Measurements from ENCODE around the gene BCR.

Gene BCR

GRCh38 chr22:23289851-23290724 lies 109.8 kb downstream of the BCR start:
- DNase-seq (ENCODE audit: low read depth): no peak
- peak; percentile 73 for TF ChIP-seq CTCF (IDR thresholded peaks at IDR 0.05; ENCODE audit: control insufficient read depth, extremely low read depth, insufficient read depth)
- no peak overlapping the region for H3K4me3 ChIP-seq (ENCODE audit: low read depth, low read length)

GRCh38 chr22:23291806-23292452 lies 111.6 kb downstream of the BCR start:
- no peak for TF ChIP-seq CTCF (IDR thresholded peaks at IDR 0.05; ENCODE audit: control insufficient read depth, extremely low read depth, insufficient read depth)
- no peak for DNase-seq (ENCODE audit: low read depth)
- no peak overlapping the region for H3K4me3 ChIP-seq (ENCODE audit: low read depth, low read length)

GRCh38 chr22:23292453-23293350 lies 112.4 kb downstream of the BCR start:
- DNase-seq (ENCODE audit: low read depth): no peak
- H3K4me3 ChIP-seq (ENCODE audit: low read depth, low read length): no peak overlapping the region
- TF ChIP-seq CTCF (IDR thresholded peaks at IDR 0.05; ENCODE audit: control insufficient read depth, extremely low read depth, insufficient read depth): no peak

GRCh38 chr22:23293720-23294119 lies 113.4 kb downstream of the BCR start:
- no peak for DNase-seq (ENCODE audit: low read depth)
- H3K4me3 ChIP-seq (ENCODE audit: low read depth, low read length): no peak overlapping the region
- no peak for TF ChIP-seq CTCF (IDR thresholded peaks at IDR 0.05; ENCODE audit: control insufficient read depth, extremely low read depth, insufficient read depth)

- no peak for DNase-seq (ENCODE audit: low read depth)
- no peak overlapping the region for H3K4me3 ChIP-seq (ENCODE audit: low read depth, low read length)
- no peak for TF ChIP-seq CTCF (IDR thresholded peaks at IDR 0.05; ENCODE audit: control insufficient read depth, extremely low read depth, insufficient read depth)
These were observed 113.9 kb downstream of the BCR start for GRCh38 chr22:23294221-23294620.

- H3K4me3 ChIP-seq (ENCODE audit: low read depth, low read length): no peak overlapping the region
- TF ChIP-seq CTCF (IDR thresholded peaks at IDR 0.05; ENCODE audit: control insufficient read depth, extremely low read depth, insufficient read depth): no peak
- no peak for DNase-seq (ENCODE audit: low read depth)
These were observed 120.2 kb downstream of the BCR start for GRCh38 chr22:23300476-23300875.

Data from LNCaP clone FGC (cell line).